A549 (cell line): ENCODE data around the gene ANP32E. TPM values are rescaled to one million over a fixed set of nuclear protein-coding genes. Genes with fewer than 3 reads are reported as not detected.

ENCODE experiments used
- ATAC-seq, 2 experiments: fragments of 200-7000 bp in 1 of 2; fragments of >200 bp in 1 of 2; cut with Nextera tagmentation in 1 of 2; cut with Tn5 transposase in 1 of 2; 3 replicates each; pipeline versions ENCODE4 v1.8.0 to v1.9.1; 2018 to 2020; ENCODE audit warnings: mild to moderate bottlenecking in 1 of 2, moderate library complexity in 1 of 2
- CTCF ChIA-PET: fragments of 300-600 bp; sonication (Branson Sonifier 250); formaldehyde crosslinking; extraction: SDS; loops from one replicate; lab custom pipeline; 2021; ENCODE audit warnings: antibody characterized with exemption, inconsistent platforms; lab: Yijun Ruan, JAX
- POLR2A ChIA-PET: fragments of 350-600 bp; formaldehyde crosslinking; extraction: SDS; loops from one replicate; lab custom pipeline; 2021; ENCODE audit warnings: antibody characterized with exemption, inconsistent platforms; lab: Yijun Ruan, JAX
- DNase-seq, 2 experiments: peaks; one replicate each; pipeline versions ENCODE4 v3.0.0 to v3.0.0-alpha.2; 2011 to 2016; ENCODE audit warnings: low read depth in 1 of 2, low spot score in 1 of 2
- FAIRE-seq: peaks from 2 replicates; lab custom pipeline; 2011; peaks lifted over from hg19 to GRCh38; lab: Jason Lieb, UNC
- H3K27ac ChIP-seq, 2 experiments: fragments of >200 bp; sonication (Bioruptor Twin); formaldehyde crosslinking; 3 replicates each; pipeline ENCODE4 v1.5.1; 2016 to 2017
- H3K4me1 ChIP-seq: fragments of >200 bp; sonication (Bioruptor Twin); formaldehyde crosslinking; 3 replicates; pipeline ENCODE4 v1.6.1; 2016
- H3K4me2 ChIP-seq: fragments of >200 bp; sonication (Bioruptor Twin); formaldehyde crosslinking; 3 replicates; pipeline ENCODE4 v1.6.1; 2016
- H3K4me3 ChIP-seq: fragments of >200 bp; sonication (Bioruptor Twin); formaldehyde crosslinking; 3 replicates; pipeline ENCODE4 v1.5.1; 2016
- H3K9me3 ChIP-seq: fragments of >200 bp; sonication (Bioruptor Twin); formaldehyde crosslinking; 3 replicates; pipeline ENCODE4 v1.6.1; 2016
- ATOH8 ChIP-seq: fragments of 250-450 bp; sonication (Bioruptor Pico); IDR thresholded peaks from 2 replicates; pipeline ENCODE4 v1.5.0; 2020; ENCODE audit warnings: low read depth, mild to moderate bottlenecking, moderate library complexity
- BCL3 ChIP-seq: fragments of >200 bp; sonication (Bioruptor Twin); formaldehyde crosslinking; IDR thresholded peaks from 3 replicates; pipeline ENCODE4 v1.6.1; 2016
- CEBPB ChIP-seq, 2 experiments: fragments of >200 bp in 1 of 2; sonication (Bioruptor Twin) in 1 of 2; formaldehyde crosslinking in 1 of 2; IDR thresholded peaks; 2 replicates each; pipeline ENCODE4 v1.6.1; 2012 to 2016
- CHD2 ChIP-seq: fragments of 150-350 bp; IDR thresholded peaks from 2 replicates; pipeline ENCODE4 v1.6.1; 2014; ENCODE audit warnings: low read length; ENCODE audit not compliant: partially characterized antibody
- CHD4 ChIP-seq: fragments of 200-600 bp; sonication (generic); IDR thresholded peaks from 2 replicates; pipeline ENCODE4 v1.6.1; 2016; ENCODE audit warnings: antibody characterized with exemption, mild to moderate bottlenecking, borderline replicate concordance
- FOSB ChIP-seq: fragments of 250-450 bp; sonication (Bioruptor Pico); IDR thresholded peaks from 2 replicates; pipeline ENCODE4 v1.5.0; 2020; ENCODE audit warnings: mild to moderate bottlenecking, moderate library complexity
- FOSL2 ChIP-seq, 2 experiments: fragments of 450-650 bp in 1 of 2; fragments of >200 bp in 1 of 2; sonication (Bioruptor Twin) in 1 of 2; formaldehyde crosslinking; IDR thresholded peaks; 2 replicates each; pipeline versions ENCODE4 v1.5.0 to v1.6.1; 2016 to 2020; ENCODE audit warnings: mild to moderate bottlenecking in 1 of 2, moderate library complexity in 1 of 2
- HEYL ChIP-seq: fragments of 250-450 bp; sonication (Bioruptor Pico); IDR thresholded peaks from 2 replicates; pipeline ENCODE4 v1.8.0; 2021; ENCODE audit warnings: mild to moderate bottlenecking, moderate library complexity
- HOXA7 ChIP-seq: fragments of 250-450 bp; sonication (Bioruptor Pico); IDR thresholded peaks from 2 replicates; pipeline ENCODE4 v1.5.0; 2020; ENCODE audit warnings: mild to moderate bottlenecking, moderate library complexity
- HOXB13 ChIP-seq: fragments of 250-450 bp; sonication (Bioruptor Pico); IDR thresholded peaks from 2 replicates; pipeline ENCODE4 v1.5.0; 2020; ENCODE audit warnings: low read depth, mild to moderate bottlenecking, moderate library complexity
- JUNB ChIP-seq: fragments of >200 bp; sonication (Bioruptor Twin); formaldehyde crosslinking; IDR thresholded peaks from 2 replicates; pipeline ENCODE4 v1.6.1; 2016
- KDM1A ChIP-seq: fragments of 200-600 bp; sonication (generic); IDR thresholded peaks from 2 replicates; pipeline ENCODE4 v1.6.1; 2016; ENCODE audit warnings: low read depth, mild to moderate bottlenecking
- MAFK ChIP-seq: fragments of 450-650 bp; IDR thresholded peaks from 2 replicates; pipeline ENCODE4 v1.6.1; 2014; ENCODE audit not compliant: partially characterized antibody
- MAZ ChIP-seq: fragments of 150-350 bp; IDR thresholded peaks from 2 replicates; pipeline ENCODE4 v1.6.1; 2014; ENCODE audit warnings: antibody characterized with exemption, low read depth, low read length, borderline replicate concordance
- MYC ChIP-seq: IDR thresholded peaks from 2 replicates; pipeline ENCODE4 v1.6.1; 2012; ENCODE audit warnings: mild to moderate bottlenecking, inconsistent platforms, low read length, improper control_type of control experiment, borderline replicate concordance
- NFE2L2 ChIP-seq: fragments of 150-350 bp; conservative IDR thresholded peaks from 2 replicates; pipeline ENCODE4 v1.6.1; 2014; ENCODE audit warnings: low read length
- NPAS2 ChIP-seq: fragments of 250-450 bp; sonication (Bioruptor Pico); IDR thresholded peaks from 2 replicates; pipeline ENCODE4 v1.8.0; 2022; ENCODE audit warnings: mild to moderate bottlenecking, moderate library complexity, borderline replicate concordance
- RARB ChIP-seq: fragments of 250-450 bp; sonication (Bioruptor Pico); IDR thresholded peaks from 2 replicates; pipeline ENCODE4 v1.8.0; 2021; ENCODE audit warnings: mild to moderate bottlenecking, moderate library complexity
- RCOR1 ChIP-seq: fragments of 150-350 bp; IDR thresholded peaks from 2 replicates; pipeline ENCODE4 v1.6.1; 2014; ENCODE audit warnings: antibody characterized with exemption, low read length, low read depth
- SMC3 ChIP-seq: fragments of >200 bp; sonication (Bioruptor Twin); formaldehyde crosslinking; IDR thresholded peaks from 3 replicates; pipeline ENCODE4 v1.6.1; 2018; ENCODE audit warnings: inconsistent platforms
- SREBF2 ChIP-seq: fragments of 450-650 bp; IDR thresholded peaks from 2 replicates; pipeline ENCODE4 v1.6.1; 2014; ENCODE audit warnings: mild to moderate bottlenecking, moderate library complexity
- TFCP2L1 ChIP-seq: fragments of 250-450 bp; sonication (Bioruptor Pico); IDR thresholded peaks from 2 replicates; pipeline ENCODE4 v1.5.0; 2021; ENCODE audit warnings: mild to moderate bottlenecking
- ZC3H11A ChIP-seq: fragments of 450-650 bp; IDR thresholded peaks from 2 replicates; pipeline ENCODE4 v1.6.1; 2014; ENCODE audit warnings: antibody characterized with exemption, mild to moderate bottlenecking
- whole genome bisulfite sequencing: methylation state at CpG from one replicate; pipeline ENCODE4 v1.1.6; 2017; ENCODE audit errors: missing lambda C conversion rate; 5-methylcytosine and 5-hydroxymethylcytosine counted together
- polyA plus RNA-seq, 4 experiments: library from polyadenylated mRNA; depleted of rRNA in 3 of 4; stranded (reverse); fragments of >200 nt; fragmentation: RNase III in 1 of 4; extraction: RNeasy Plus Mini Kit Qiagen cat#74134 plus additional on column Dnase treatment in 1 of 4; gene quantifications; 2 replicates in 3 of 4; 3 replicates in 1 of 4; pipeline ENCODE4 v1.2.3, GENCODE V29; 2011 to 2017
- TF ChIP-seq, protein P1 (sequence below): fragments of 250-450 bp; sonication (Bioruptor Pico); IDR thresholded peaks from 2 replicates; pipeline ENCODE4 v1.5.0; 2021; ENCODE audit warnings: mild to moderate bottlenecking, moderate library complexity, borderline replicate concordance
- TF ChIP-seq, protein P2 (sequence below): IDR thresholded peaks from 2 replicates; pipeline ENCODE4 v1.6.1; 2012; ENCODE audit warnings: low read depth, borderline replicate concordance
- TF ChIP-seq, protein P3 (sequence below): fragments of 150-350 bp; IDR thresholded peaks from 2 replicates; pipeline ENCODE4 v1.6.1; 2014; ENCODE audit warnings: low read depth, mild to moderate bottlenecking, low read length
- TF ChIP-seq, protein P4 (sequence below): fragments of 450-650 bp; IDR thresholded peaks from 2 replicates; pipeline ENCODE4 v1.6.1; 2014; ENCODE audit warnings: antibody characterized with exemption

ANP32E gene
- polyA plus RNA-seq, 2 of the 4 experiments (the other 2 are of a cell fraction), result 60.0 to 128 TPM

DNA sequence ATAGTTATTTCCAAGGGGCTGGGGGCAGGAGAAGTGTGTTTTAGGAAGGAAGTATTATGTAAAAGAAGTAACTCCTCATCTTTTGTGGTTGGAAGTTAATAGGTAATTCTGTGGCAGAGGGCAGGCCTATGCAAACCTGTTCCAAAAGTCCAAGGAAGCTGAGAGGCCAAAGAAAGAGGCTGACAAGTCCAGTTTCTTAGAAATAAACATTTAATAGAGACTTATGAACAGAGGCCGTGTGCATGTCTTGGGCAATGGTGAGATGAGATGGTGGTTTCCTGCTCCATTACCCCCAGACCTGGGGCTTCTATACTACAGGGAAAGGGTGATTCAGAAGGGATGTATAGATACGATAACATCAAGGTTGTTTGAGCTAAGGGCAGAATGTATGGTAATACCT is 14.0 kb upstream of the ANP32E start:
- no peak for FAIRE-seq
- TF ChIP-seq HEYL (CRISPR knock-in tag) (no peak), MAFK (no peak), FOSL2 (IDR thresholded peaks at IDR 0.05) (no peak), FOSL2 (CRISPR knock-in tag; IDR thresholded peaks at IDR 0.05) (no peak), CEBPB (IDR thresholded peaks at IDR 0.05) (no peak), SREBF2 (no peak), CHD2 (no peak), CHD4 (no peak), MAZ (no peak), NPAS2 (CRISPR knock-in tag) (no peak), BCL3 (no peak), JUNB (no peak), RARB (CRISPR knock-in tag) (no peak), FOSB (no peak), ZC3H11A (no peak), HOXB13 (CRISPR knock-in tag) (no peak), KDM1A (no peak), HOXA7 (CRISPR knock-in tag) (no peak)
- TF ChIP-seq, protein P1, sequence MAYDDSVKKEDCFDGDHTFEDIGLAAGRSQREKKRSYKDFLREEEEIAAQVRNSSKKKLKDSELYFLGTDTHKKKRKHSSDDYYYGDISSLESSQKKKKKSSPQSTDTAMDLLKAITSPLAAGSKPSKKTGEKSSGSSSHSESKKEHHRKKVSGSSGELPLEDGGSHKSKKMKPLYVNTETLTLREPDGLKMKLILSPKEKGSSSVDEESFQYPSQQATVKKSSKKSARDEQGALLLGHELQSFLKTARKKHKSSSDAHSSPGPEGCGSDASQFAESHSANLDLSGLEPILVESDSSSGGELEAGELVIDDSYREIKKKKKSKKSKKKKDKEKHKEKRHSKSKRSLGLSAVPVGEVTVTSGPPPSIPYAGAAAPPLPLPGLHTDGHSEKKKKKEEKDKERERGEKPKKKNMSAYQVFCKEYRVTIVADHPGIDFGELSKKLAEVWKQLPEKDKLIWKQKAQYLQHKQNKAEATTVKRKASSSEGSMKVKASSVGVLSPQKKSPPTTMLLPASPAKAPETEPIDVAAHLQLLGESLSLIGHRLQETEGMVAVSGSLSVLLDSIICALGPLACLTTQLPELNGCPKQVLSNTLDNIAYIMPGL (CRISPR knock-in tag), result no peak
- ChIA-PET CTCF (interaction anchor here (10.1 kb wide), 1 partner anchor 31 kb away, joined by 172 read pairs; the partner anchor contains the start of gene CIART), POLR2A (no interaction called here)
- no peak for ATAC-seq
- no peak for DNase-seq
- 72% methylated on average over 2 of the region's 2 CpGs for WGBS
- H3K9me3 ChIP-seq, result no peaks in the 10 kb centered on the region
- H3K4me2 ChIP-seq, result no peak overlapping the region
- no peak overlapping the region for H3K4me3 ChIP-seq
- no peaks in the 10 kb centered on the region for H3K4me1 ChIP-seq
- H3K27ac ChIP-seq, result no peak overlapping the region

- POLR2A ChIA-PET, result no interaction called here
- WGBS, result 91% methylated on average over 3 of the region's 3 CpGs
- CTCF ChIA-PET, result interaction anchor here (0.6 to 1.1 kb wide), 2 partner anchors 20 to 23 kb away, joined by 3 read pairs; no protein-coding TSS in a partner anchor
- Histone ChIP-seq H3K27ac (no peak overlapping the region), H3K4me1 (no peaks in the 10 kb centered on the region), H3K4me2 (no peak overlapping the region), H3K4me3 (no peak overlapping the region), H3K9me3 (no peaks in the 10 kb centered on the region)
- no peak for FAIRE-seq
- ATAC-seq, result 0 out of 6 replicates have a peak, but pooled peaks of 1 of the 2 experiments have one; percentile 47
- DNase-seq, result no peak
- TF ChIP-seq, protein P2, sequence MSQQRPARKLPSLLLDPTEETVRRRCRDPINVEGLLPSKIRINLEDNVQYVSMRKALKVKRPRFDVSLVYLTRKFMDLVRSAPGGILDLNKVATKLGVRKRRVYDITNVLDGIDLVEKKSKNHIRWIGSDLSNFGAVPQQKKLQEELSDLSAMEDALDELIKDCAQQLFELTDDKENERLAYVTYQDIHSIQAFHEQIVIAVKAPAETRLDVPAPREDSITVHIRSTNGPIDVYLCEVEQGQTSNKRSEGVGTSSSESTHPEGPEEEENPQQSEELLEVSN, result no peak
- no peak for TF ChIP-seq MYC
- TF ChIP-seq KDM1A, result no peak
- TF ChIP-seq CHD4, result no peak
- TF ChIP-seq MAFK, result no peak
- TF ChIP-seq SREBF2, result no peak
- TF ChIP-seq SMC3, result no peak
- TF ChIP-seq ATOH8, result no peak
- TF ChIP-seq FOSB, result no peak
- TF ChIP-seq TFCP2L1 (CRISPR knock-in tag), result no peak
- TF ChIP-seq, protein P1 (CRISPR knock-in tag), result no peak
- no peak for TF ChIP-seq NFE2L2
- TF ChIP-seq RCOR1, result no peak
- TF ChIP-seq, protein P3, sequence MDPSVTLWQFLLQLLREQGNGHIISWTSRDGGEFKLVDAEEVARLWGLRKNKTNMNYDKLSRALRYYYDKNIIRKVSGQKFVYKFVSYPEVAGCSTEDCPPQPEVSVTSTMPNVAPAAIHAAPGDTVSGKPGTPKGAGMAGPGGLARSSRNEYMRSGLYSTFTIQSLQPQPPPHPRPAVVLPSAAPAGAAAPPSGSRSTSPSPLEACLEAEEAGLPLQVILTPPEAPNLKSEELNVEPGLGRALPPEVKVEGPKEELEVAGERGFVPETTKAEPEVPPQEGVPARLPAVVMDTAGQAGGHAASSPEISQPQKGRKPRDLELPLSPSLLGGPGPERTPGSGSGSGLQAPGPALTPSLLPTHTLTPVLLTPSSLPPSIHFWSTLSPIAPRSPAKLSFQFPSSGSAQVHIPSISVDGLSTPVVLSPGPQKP, result no peak
- TF ChIP-seq CEBPB (IDR thresholded peaks at IDR 0.05), result no peak
- TF ChIP-seq, protein P4, sequence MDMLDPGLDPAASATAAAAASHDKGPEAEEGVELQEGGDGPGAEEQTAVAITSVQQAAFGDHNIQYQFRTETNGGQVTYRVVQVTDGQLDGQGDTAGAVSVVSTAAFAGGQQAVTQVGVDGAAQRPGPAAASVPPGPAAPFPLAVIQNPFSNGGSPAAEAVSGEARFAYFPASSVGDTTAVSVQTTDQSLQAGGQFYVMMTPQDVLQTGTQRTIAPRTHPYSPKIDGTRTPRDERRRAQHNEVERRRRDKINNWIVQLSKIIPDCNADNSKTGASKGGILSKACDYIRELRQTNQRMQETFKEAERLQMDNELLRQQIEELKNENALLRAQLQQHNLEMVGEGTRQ, result no peak
Measured at GRCh38 chr1:150243003-150243402, 7.1 kb upstream of the ANP32E start.
